ENCODE measurements around the gene COL5A3.

- TF ChIP-seq CTCF (IDR thresholded peaks at IDR 0.05) (no peak), POLR2A (IDR thresholded peaks at IDR 0.05) (no peak)
These were observed 16.4 kb upstream of the COL5A3 start for GRCh38 chr19:10026744-10027143.

All from esophagus squamous epithelium (tissue), 4 donors.